Testis (tissue), 3 donors: ENCODE results near the gene ATP7B. TPM values are rescaled to one million over a fixed set of nuclear protein-coding genes. Genes with fewer than 3 reads are reported as not detected.

ENCODE experiments used
- DNase-seq: peaks from one replicate; pipeline ENCODE4 v3.0.0-alpha.2; 2019
- H3K27ac ChIP-seq, 2 donors: fragments of 200-600 bp; sonication (generic); one replicate each; pipeline ENCODE4 v1.5.1; 2019
- H3K27me3 ChIP-seq: fragments of 200-600 bp; sonication (generic); one replicate; pipeline ENCODE4 v1.5.1; 2019
- H3K36me3 ChIP-seq: fragments of 200-600 bp; sonication (generic); one replicate; pipeline ENCODE4 v1.5.1; 2017; ENCODE audit warnings: low read depth; ENCODE audit errors: missing control alignments
- H3K4me1 ChIP-seq: fragments of 200-600 bp; sonication (generic); one replicate; pipeline ENCODE4 v1.5.1; 2019
- H3K4me3 ChIP-seq, 2 donors: fragments of 200-600 bp; sonication (generic); one replicate each; pipeline ENCODE4 v1.5.1; 2017 to 2019
- H3K9me3 ChIP-seq: fragments of 200-600 bp; sonication (generic); one replicate; pipeline ENCODE4 v1.5.1; 2017
- POLR2A ChIP-seq: fragments of 450-650 bp; IDR thresholded peaks from one replicate; pipeline ENCODE4 v1.6.1; 2017; ENCODE audit warnings: antibody characterized with exemption, mild to moderate bottlenecking, moderate library complexity
- WGBS, 2 donors: methylation state at CpG; one replicate each; pipeline ENCODE4 v1.1.5; 2018; 5-methylcytosine and 5-hydroxymethylcytosine counted together
- intact Hi-C: fragments of 100-400 bp; cut with DNase I; formaldehyde crosslinking; loops from one replicate; pipeline ENCODE4 v1.15.1; 2023; ENCODE audit warnings: low total_unique reads
- polyA plus RNA-seq: library from polyadenylated mRNA; stranded (reverse); fragments of 350-450 nt; fragmentation: Illumina TruSeq; extraction: RNeasy Lipid Tissue Mini Kit (QIAGEN cat#74804); gene quantifications from one replicate; pipeline ENCODE4 v1.2.3, GENCODE V29; 2014; ENCODE audit warnings: low read depth, low replicate concordance; ENCODE audit not compliant: insufficient read depth
- total RNA-seq, 2 donors: library from RNA; depleted of rRNA; stranded (reverse); fragments of >200 nt; gene quantifications; one replicate each; pipeline ENCODE4 v1.2.3, GENCODE V29; 2016
- TF ChIP-seq, protein P1 (sequence below), 3 experiments: fragments of 450-650 bp in 2 of 3; fragments of 200-600 bp in 1 of 3; sonication (generic) in 1 of 3; IDR thresholded peaks; one replicate each; pipeline ENCODE4 v1.5.1; 2016 to 2019; ENCODE audit warnings: antibody characterized with exemption in 3 of 3, mild to moderate bottlenecking in 2 of 3, moderate library complexity in 1 of 3

The ATP7B gene
- total and polyA plus RNA-seq, 3 donors from 2014 or later: 18.7 to 47.9 (median 41.3) TPM

DNA sequence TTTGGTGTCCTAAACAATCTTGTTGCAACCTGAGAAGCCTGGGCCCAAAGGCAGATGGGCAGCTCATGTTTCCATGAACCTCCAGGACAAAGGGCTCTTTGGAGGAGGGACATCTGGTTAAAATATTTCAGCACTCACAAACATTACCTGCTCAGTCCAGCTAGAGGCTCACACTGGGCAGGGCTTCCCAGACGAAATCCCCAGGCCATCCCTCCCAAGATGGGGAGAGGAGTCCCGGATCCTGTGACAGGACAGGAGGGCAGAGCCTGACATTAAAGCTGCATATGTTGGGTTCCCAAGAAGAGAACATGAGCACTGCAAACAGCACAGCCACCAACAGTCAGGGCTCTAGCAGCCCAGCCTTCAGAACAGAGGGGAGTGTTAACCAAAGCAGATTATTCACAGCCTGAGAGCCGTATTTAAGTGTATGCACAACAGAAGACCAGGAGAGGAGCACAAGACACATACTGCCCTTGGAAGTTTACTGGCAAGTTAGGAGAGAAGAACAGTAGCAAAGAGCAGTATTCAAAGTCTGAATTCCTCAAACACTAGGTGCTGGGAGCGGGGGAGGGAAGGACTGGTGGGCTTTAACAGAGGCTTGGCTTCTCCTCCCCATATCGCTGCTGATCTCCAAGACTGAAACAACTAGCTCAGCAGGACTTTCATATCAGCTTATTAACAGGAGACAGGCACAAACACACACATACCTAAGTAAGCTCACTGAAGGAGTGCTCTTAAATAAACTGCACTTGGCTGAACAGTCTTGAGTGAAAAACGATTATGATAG, 12.3 kb downstream of the ATP7B start:
- Histone ChIP-seq H3K4me3 (no peak overlapping the region), H3K4me1 (no peaks in the 10 kb centered on the region), H3K36me3 (no peaks in the 10 kb centered on the region), H3K27ac (no peak overlapping the region), H3K9me3 (no peaks in the 10 kb centered on the region), H3K27me3 (no peaks in the 10 kb centered on the region)
- DNase-seq: no peak
- intact Hi-C loops: no loop called here
- TF ChIP-seq, protein P1, sequence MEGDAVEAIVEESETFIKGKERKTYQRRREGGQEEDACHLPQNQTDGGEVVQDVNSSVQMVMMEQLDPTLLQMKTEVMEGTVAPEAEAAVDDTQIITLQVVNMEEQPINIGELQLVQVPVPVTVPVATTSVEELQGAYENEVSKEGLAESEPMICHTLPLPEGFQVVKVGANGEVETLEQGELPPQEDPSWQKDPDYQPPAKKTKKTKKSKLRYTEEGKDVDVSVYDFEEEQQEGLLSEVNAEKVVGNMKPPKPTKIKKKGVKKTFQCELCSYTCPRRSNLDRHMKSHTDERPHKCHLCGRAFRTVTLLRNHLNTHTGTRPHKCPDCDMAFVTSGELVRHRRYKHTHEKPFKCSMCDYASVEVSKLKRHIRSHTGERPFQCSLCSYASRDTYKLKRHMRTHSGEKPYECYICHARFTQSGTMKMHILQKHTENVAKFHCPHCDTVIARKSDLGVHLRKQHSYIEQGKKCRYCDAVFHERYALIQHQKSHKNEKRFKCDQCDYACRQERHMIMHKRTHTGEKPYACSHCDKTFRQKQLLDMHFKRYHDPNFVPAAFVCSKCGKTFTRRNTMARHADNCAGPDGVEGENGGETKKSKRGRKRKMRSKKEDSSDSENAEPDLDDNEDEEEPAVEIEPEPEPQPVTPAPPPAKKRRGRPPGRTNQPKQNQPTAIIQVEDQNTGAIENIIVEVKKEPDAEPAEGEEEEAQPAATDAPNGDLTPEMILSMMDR (IDR thresholded peaks at IDR 0.05): no peak
- no peak for TF ChIP-seq POLR2A
- 68 to 69% methylated on average over 6 of the region's 6 CpGs for WGBS, 2 donors

DNA sequence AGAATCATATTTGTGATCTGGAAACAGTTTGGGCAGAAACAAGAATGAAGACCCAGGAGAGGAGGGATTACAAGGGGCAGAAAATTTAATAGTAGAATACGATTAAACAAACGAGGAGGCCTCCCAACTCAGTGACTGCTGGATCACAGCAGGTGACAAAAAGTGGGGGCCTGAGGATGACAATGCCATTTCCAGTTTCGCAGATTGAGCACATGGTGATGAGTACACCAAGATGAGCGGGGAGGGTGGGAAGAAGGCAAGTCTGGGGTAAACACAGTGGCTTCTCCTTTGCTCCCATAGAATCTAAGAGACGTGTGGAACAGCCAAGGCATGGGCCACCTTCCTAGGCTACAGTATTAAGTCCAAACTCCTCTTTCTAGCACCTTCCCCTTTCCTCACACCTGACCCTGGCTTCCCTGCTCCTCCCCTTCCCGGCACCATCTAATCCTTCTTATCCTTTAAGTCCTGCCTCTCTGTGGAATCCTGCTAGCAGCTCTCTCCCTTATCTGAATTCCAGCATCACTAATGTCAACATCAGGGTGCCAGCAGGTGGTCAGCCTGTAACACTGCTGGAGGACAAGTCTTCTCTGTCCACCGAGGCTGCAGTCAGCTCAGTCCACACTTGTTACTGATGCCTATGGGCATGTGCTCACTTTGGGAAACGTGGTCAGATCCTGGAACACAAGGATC, 13.5 kb downstream of the ATP7B start:
- Histone ChIP-seq H3K27me3 (no peaks in the 10 kb centered on the region), H3K4me1 (no peaks in the 10 kb centered on the region), H3K4me3 (no peak overlapping the region), H3K27ac (no peak overlapping the region), H3K9me3 (no peaks in the 10 kb centered on the region), H3K36me3 (no peaks in the 10 kb centered on the region)
- no peak for DNase-seq
- 82 to 84% methylated on average over 8 of the region's 8 CpGs for WGBS, 2 donors
- TF ChIP-seq, protein P1 (IDR thresholded peaks at IDR 0.05): no peak
- TF ChIP-seq POLR2A: no peak
- intact Hi-C loops: no loop called here

DNA sequence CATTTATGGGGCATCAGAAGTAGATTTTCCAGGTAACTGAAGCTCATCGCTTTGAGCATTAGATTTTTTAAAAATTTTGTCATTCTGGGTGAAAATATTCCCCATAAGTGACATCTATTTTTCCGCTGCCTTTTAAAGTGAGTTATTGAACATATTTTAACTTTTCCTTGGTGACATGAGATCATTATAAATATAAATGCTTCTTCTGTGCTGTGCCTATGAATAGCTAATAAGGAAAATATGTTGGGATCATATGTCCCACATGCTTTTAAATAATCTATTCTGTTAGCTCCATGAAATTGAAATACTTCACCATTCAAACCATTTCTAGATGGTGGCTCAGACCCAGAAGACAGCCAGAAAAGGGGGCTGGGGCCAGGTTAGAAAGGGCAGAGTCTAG, 14.1 kb downstream of the ATP7B start:
- H3K9me3 ChIP-seq: no peaks in the 10 kb centered on the region
- no peaks in the 10 kb centered on the region for H3K4me1 ChIP-seq
- no peaks in the 10 kb centered on the region for H3K36me3 ChIP-seq
- intact Hi-C loops: no loop called here
- no peaks in the 10 kb centered on the region for H3K27me3 ChIP-seq
- no peak for DNase-seq
- no peak overlapping the region for H3K4me3 ChIP-seq
- no peak for TF ChIP-seq POLR2A
- TF ChIP-seq, protein P1 (IDR thresholded peaks at IDR 0.05): no peak
- WGBS, 2 donors: 92 to 100% methylated on average over 2 of the region's 2 CpGs
- no peak overlapping the region for H3K27ac ChIP-seq

DNA sequence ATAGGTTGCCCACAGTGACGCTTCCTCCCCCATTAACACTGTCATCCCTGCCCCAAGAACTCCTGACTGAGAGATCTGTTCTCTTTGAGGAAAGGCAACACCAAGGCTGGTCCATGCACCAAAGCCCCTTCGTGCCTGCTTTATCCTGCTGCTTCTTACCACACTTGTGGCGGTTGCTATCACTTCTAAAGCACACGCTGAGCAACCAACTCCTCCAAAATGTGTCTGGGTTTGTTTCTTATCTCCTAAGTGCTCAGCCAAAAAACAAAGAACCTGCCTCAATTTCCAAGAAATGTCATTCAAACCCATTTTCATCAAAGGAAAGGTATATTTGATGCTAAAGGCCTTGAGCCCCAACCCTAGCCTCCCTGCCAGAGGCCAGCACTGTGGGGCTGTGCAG, 14.6 kb downstream of the ATP7B start:
- Histone ChIP-seq H3K4me1 (no peaks in the 10 kb centered on the region), H3K4me3 (no peak overlapping the region), H3K27me3 (no peaks in the 10 kb centered on the region), H3K27ac (no peak overlapping the region), H3K36me3 (no peaks in the 10 kb centered on the region), H3K9me3 (no peaks in the 10 kb centered on the region)
- TF ChIP-seq POLR2A: no peak
- intact Hi-C loops: no loop called here
- DNase-seq: no peak
- WGBS, 2 donors: 76 to 91% methylated on average over 4 of the region's 4 CpGs

DNA sequence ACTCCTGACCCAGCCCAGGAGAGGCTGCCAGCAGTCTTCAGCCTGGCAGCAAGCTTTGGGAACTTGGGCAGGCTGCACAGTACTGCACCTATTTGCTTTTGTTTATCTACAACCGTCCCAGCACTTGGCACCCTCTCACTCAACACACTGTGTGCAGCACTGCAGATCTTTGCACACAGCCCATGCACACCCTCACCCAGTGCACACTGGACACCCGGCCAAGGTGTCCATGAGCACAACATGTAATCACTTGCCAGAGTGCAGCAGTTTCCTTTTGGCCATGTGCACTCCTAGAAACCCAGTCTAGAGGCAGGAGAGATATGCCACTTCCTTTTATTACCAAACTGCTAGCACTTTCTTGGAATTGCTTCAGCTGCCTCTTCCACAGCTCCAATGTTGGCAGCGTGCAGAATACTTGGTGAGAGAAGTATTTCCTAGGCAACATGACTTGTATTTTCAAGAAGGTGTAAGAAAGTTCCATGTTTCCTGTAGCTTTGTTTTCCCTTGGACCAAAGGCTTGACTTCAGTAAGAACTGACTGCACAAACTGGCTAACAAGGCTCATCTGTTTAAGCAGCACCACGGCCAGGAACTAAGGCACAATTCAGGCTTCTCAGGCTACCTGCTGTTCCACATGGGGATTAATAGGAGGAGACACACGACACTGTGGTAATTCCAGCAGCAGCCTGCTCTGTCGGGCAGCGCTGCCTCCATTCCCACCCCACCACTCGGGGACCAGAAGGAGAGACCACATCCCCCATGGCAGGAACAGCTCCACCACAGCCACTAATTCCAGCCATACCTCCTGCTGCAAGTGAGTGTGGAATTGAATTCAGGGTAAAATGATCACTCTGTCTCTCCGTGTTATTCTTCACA, 15.3 kb downstream of the ATP7B start:
- no peak for TF ChIP-seq POLR2A
- TF ChIP-seq, protein P1 (IDR thresholded peaks at IDR 0.05): no peak
- no peaks in the 10 kb centered on the region for H3K4me1 ChIP-seq
- H3K27me3 ChIP-seq: no peaks in the 10 kb centered on the region
- H3K27ac ChIP-seq: no peak overlapping the region
- intact Hi-C loops: no loop called here
- no peak for DNase-seq
- H3K9me3 ChIP-seq: no peaks in the 10 kb centered on the region
- H3K36me3 ChIP-seq: no peaks in the 10 kb centered on the region
- 42 to 56% methylated on average over 7 to 9 of the region's 9 CpGs for WGBS, 2 donors
- no peak overlapping the region for H3K4me3 ChIP-seq
